Measurements from ENCODE around the gene UPF2.

DNA sequence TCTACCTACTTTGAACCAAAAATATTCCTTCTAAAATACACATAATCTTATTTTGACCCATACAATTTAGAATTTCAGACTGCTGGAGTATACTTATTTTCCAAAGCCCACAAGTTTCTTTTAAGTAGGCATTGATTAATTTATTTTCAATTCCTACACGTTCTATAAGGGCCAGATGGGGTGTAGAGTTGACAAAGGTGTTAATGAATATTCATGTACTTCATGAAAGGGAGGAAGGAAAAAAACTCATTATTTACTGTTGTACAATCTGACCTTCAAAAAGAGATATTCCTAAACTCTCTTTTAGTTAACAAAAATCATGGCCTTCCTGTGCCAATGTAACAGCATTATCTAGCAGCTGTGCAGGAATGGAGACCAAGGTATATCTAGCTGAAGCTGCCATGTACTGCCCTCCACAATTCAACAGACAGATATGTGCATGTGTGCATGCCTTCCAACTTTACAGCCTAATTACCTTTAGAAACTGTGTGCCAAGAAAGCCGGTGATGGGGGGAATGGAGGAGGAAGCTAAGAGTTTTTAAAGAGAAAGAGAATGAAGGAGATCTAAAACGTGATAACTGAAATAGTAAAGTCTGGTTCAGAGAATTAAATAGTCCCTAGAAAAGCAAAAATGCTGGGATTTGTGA lies 108.9 kb downstream of the UPF2 start:
- TF ChIP-seq, protein P1, sequence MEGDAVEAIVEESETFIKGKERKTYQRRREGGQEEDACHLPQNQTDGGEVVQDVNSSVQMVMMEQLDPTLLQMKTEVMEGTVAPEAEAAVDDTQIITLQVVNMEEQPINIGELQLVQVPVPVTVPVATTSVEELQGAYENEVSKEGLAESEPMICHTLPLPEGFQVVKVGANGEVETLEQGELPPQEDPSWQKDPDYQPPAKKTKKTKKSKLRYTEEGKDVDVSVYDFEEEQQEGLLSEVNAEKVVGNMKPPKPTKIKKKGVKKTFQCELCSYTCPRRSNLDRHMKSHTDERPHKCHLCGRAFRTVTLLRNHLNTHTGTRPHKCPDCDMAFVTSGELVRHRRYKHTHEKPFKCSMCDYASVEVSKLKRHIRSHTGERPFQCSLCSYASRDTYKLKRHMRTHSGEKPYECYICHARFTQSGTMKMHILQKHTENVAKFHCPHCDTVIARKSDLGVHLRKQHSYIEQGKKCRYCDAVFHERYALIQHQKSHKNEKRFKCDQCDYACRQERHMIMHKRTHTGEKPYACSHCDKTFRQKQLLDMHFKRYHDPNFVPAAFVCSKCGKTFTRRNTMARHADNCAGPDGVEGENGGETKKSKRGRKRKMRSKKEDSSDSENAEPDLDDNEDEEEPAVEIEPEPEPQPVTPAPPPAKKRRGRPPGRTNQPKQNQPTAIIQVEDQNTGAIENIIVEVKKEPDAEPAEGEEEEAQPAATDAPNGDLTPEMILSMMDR (IDR thresholded peaks at IDR 0.05), result no peak
- TF ChIP-seq EZH2 (IDR thresholded peaks at IDR 0.05; ENCODE audit: borderline replicate concordance, insufficient read depth, low read depth, low read length, poor library complexity, severe bottlenecking), result no peak

Data from B cell (primary cell).